ENCODE measurements around the gene TMEM120A. TPM values are rescaled to one million over a fixed set of nuclear protein-coding genes. Genes with fewer than 3 reads are reported as not detected.

Gene TMEM120A
- total and polyA plus RNA-seq, 2 experiments from 2014 or later, result 12.7 to 22.3 TPM

DNA sequence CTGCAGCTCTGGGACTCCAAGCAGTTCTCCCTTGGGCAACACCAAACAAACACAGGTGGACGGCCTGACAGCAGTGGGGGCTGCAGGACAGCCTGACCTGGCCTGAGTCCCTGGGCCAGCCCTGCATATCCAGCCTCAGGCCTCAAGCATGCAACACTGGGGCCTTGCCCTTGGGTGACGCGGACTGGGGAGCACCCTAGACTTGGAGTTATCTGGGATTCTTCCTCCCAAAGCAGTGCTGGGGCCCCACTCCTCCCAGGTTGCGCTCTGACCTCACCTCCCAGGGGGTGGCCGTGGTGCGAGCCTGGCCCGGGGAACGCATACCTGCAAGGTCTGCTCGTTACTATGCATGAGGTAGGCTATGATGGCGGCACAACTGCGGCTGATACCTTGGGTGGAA lies 6.2 kb upstream of the TMEM120A start (continued):
- TF ChIP-seq, protein P1, sequence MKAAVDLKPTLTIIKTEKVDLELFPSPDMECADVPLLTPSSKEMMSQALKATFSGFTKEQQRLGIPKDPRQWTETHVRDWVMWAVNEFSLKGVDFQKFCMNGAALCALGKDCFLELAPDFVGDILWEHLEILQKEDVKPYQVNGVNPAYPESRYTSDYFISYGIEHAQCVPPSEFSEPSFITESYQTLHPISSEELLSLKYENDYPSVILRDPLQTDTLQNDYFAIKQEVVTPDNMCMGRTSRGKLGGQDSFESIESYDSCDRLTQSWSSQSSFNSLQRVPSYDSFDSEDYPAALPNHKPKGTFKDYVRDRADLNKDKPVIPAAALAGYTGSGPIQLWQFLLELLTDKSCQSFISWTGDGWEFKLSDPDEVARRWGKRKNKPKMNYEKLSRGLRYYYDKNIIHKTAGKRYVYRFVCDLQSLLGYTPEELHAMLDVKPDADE (IDR thresholded peaks at IDR 0.05), result no peak
- TF ChIP-seq STAT1 (IDR thresholded peaks at IDR 0.05; ENCODE audit: unreplicated experiment), result no peak
- no peak for TF ChIP-seq CREB1 (CRISPR knock-in tag; IDR thresholded peaks at IDR 0.05; ENCODE audit: low read depth)
- TF ChIP-seq, protein P2, sequence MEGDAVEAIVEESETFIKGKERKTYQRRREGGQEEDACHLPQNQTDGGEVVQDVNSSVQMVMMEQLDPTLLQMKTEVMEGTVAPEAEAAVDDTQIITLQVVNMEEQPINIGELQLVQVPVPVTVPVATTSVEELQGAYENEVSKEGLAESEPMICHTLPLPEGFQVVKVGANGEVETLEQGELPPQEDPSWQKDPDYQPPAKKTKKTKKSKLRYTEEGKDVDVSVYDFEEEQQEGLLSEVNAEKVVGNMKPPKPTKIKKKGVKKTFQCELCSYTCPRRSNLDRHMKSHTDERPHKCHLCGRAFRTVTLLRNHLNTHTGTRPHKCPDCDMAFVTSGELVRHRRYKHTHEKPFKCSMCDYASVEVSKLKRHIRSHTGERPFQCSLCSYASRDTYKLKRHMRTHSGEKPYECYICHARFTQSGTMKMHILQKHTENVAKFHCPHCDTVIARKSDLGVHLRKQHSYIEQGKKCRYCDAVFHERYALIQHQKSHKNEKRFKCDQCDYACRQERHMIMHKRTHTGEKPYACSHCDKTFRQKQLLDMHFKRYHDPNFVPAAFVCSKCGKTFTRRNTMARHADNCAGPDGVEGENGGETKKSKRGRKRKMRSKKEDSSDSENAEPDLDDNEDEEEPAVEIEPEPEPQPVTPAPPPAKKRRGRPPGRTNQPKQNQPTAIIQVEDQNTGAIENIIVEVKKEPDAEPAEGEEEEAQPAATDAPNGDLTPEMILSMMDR (conservative IDR thresholded peaks at IDR 0.05; ENCODE audit: low read depth in 2 of 2), result no peak
- TF ChIP-seq EZH2 (IDR thresholded peaks at IDR 0.05; ENCODE audit: low read depth, unreplicated experiment), result no peak
- no peak for TF ChIP-seq NANOG (IDR thresholded peaks at IDR 0.05; ENCODE audit: borderline replicate concordance)
- TF ChIP-seq POLR2AphosphoS5 (IDR thresholded peaks at IDR 0.05; ENCODE audit: low read depth), result no peak
- TF ChIP-seq ZNF331 (CRISPR knock-in tag; IDR thresholded peaks at IDR 0.05; ENCODE audit: low read depth), result no peak
- TF ChIP-seq, protein P3, sequence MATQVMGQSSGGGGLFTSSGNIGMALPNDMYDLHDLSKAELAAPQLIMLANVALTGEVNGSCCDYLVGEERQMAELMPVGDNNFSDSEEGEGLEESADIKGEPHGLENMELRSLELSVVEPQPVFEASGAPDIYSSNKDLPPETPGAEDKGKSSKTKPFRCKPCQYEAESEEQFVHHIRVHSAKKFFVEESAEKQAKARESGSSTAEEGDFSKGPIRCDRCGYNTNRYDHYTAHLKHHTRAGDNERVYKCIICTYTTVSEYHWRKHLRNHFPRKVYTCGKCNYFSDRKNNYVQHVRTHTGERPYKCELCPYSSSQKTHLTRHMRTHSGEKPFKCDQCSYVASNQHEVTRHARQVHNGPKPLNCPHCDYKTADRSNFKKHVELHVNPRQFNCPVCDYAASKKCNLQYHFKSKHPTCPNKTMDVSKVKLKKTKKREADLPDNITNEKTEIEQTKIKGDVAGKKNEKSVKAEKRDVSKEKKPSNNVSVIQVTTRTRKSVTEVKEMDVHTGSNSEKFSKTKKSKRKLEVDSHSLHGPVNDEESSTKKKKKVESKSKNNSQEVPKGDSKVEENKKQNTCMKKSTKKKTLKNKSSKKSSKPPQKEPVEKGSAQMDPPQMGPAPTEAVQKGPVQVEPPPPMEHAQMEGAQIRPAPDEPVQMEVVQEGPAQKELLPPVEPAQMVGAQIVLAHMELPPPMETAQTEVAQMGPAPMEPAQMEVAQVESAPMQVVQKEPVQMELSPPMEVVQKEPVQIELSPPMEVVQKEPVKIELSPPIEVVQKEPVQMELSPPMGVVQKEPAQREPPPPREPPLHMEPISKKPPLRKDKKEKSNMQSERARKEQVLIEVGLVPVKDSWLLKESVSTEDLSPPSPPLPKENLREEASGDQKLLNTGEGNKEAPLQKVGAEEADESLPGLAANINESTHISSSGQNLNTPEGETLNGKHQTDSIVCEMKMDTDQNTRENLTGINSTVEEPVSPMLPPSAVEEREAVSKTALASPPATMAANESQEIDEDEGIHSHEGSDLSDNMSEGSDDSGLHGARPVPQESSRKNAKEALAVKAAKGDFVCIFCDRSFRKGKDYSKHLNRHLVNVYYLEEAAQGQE (IDR thresholded peaks at IDR 0.05; ENCODE audit: unreplicated experiment), result no peak

DNA sequence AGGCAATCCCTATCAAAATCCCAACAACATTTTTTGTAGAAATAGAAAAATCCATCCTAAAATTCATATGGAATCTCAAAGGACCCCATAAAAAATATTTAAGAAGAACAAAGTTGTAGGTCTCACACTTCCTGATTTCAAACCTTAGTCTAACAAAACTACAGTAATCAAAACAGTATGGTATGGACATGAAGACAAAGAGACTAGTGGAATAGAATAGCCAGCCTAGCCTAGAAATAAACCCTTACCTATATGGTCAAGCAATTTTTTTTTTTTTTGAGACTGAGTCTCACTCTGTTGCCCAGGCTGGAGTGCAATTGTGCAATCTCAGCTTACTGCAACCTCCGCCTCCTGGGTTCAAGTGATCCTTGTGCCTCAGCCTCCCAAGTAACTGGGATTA lies 3.6 kb upstream of the TMEM120A start:
- H2AFZ ChIP-seq, result no peak overlapping the region
- H3K27ac Mint-ChIP-seq, result no peak overlapping the region
- H3K4me3 ChIP-seq, result no peak overlapping the region
- no peaks in the 10 kb centered on the region for H3K79me2 ChIP-seq (replicated peaks; ENCODE audit: insufficient read depth)
- ATAC-seq, result no peak
- peaks cover 14% of the 10 kb centered on the region; the same call in 2 of the 3 replicates for H3K4me1 Mint-ChIP-seq
- H3K36me3 Mint-ChIP-seq (ENCODE audit: low read depth), result peaks cover 20% of the 10 kb centered on the region
- H3K4me2 ChIP-seq, result no peak overlapping the region
- no peaks in the 10 kb centered on the region for H4K20me1 ChIP-seq (replicated peaks; ENCODE audit: insufficient read depth)
- peaks cover 10% of the 10 kb centered on the region; the same call in 1 of the 2 replicates for H3F3A ChIP-seq (replicated peaks; ENCODE audit: low read depth)
- H3K27me3 Mint-ChIP-seq (ENCODE audit: insufficient read depth, low read depth, poor library complexity), result peaks cover 2% of the 10 kb centered on the region
- no peaks in the 10 kb centered on the region for H3K9me2 ChIP-seq (ENCODE audit: insufficient read depth)
- TF ChIP-seq STAT1 (IDR thresholded peaks at IDR 0.05; ENCODE audit: unreplicated experiment) (no peak), ZNF114 (CRISPR knock-in tag; IDR thresholded peaks at IDR 0.05) (no peak)
- TF ChIP-seq, protein P1 (IDR thresholded peaks at IDR 0.05), result no peak
- H3K27ac ChIP-seq (ENCODE audit: low read depth), result no peak overlapping the region
- H3K36me3 ChIP-seq (ENCODE audit: insufficient read depth), result no peaks in the 10 kb centered on the region
- peaks cover 8% of the 10 kb centered on the region for H3K4me1 ChIP-seq (ENCODE audit: insufficient read depth)
- H3K9me3 Mint-ChIP-seq, result no peaks in the 10 kb centered on the region; the same call in 1 of the 3 replicates
- H3K27me3 ChIP-seq (ENCODE audit: insufficient read depth), result no peaks in the 10 kb centered on the region
- DNase-seq (ENCODE audit: low spot score), result no peak
- H3K4me3 Mint-ChIP-seq, result no peak overlapping the region

All from GM23338 (cell line).